Measurements from ENCODE around the gene RCOR1.

RCOR1 gene

DNA sequence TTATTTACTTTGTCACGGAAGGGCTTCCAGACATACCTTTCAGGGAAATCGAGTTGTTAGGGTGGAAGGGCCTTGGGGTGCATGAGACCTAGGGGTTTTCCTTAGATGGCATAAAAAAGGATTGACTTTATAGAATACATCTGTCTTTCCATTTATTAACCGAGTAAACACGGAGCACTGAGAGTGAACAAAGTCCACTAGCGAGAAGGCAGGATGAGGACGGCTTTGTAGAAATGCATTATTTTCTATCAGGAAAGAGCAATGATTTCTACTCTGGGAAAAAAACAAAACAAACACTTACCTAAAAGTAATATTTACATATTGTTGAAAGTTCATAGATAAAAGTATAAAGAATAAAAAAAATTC is 91.8 kb downstream of the RCOR1 start:
- DNase-seq: no peak

DNA sequence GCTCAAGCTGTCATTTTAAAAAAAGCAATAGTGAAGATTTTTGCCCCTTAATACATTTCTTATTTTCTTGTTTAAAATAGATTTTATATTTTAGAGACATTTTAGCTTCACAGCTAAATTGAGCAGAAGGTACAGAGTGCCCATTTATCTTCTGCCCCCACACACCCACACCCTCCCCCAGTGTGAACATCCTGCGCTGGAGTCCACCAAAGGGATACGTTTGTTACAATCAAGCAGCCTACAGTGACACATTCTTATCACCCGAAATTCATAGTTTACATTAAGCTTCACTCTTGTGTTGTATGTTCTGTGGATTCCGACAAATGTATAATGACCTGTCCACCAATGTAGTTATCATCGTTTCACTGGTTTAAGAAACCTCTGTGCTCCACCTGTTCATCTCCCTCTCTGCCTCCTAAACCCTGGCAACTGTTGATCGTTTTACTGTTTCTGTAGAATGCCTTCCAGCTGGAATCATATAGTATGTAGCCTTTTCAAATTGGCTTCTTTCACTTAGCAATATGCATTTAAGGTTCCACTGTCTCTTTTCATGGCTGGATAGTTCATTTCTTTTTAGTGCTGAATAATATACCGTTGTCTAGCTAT is 93.8 kb downstream of the RCOR1 start:
- no peak for DNase-seq

DNA sequence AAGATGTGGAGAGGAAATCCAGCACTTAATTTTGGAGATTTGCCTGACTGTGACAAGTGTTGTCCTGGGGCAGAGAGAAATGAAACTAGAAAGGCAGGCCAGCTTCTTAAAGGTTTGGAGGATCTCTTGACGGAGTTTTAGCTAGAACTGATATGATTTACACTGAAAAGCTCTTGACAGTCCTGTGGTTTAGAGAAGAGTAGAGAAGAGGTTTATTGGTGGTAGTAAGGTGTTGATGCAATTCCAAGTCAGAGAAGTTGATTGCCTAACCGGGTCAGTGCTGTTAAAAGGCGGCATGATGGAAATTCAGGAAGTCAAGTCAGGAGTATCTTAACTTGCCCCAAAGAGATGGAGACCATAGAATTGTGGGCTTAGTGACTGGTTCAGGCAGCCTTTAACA is 95.8 kb downstream of the RCOR1 start:
- no peak for DNase-seq

DNA sequence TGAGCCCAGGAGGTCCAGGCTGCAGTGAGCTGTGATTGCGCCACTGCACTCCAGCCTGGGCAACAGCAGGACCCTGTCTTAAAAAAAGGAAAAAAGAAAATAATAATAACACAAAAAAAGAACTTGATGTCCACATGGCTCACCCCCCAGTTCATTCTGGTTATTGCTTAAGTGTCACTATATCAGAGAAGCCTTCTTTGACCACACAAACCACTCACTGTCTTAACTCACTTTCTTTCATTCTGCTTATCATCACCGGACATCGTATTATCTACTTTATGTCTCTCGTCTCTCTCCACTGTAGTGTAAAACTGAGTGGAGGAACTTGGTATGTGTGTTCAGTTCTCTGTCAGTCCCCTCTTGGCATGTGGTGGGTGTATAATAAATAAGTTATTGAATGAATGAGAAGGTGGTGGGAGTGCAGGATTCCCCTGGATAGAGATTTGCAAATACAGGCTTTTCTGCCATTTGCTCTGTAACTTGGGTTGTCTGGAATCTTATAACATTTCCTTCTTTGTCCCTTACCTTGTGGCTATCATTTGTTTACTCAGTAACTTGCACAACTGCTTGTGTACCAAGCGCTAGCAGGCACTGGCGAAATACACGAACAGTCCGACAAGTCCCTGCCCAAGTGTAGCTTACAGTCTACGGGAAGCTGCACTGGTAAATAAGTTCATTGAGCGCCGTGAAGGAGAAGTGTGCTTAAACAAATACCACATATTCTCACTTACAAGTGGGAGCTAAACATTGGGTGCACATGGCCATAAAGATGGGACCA is 98.2 kb downstream of the RCOR1 start:
- no peak for DNase-seq

DNA sequence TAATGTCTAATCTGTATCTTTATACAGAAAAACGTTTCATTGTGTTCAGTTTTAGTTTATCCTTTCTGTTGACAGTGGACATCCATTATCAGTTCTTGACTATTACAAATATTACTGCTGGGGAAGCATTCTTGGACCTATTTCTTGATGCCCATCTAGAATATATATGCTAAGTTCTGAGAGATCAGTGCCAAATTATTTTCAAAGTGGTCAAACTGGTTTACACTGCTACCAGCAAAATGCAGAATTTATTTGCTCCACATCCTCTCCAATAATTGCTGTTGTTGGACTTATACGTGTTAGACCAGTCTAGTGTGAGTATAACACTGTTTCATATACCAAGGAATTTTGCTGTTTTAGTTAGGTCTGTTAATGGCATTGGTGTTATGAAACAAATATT is 99.3 kb downstream of the RCOR1 start:
- no peak for DNase-seq

DNA sequence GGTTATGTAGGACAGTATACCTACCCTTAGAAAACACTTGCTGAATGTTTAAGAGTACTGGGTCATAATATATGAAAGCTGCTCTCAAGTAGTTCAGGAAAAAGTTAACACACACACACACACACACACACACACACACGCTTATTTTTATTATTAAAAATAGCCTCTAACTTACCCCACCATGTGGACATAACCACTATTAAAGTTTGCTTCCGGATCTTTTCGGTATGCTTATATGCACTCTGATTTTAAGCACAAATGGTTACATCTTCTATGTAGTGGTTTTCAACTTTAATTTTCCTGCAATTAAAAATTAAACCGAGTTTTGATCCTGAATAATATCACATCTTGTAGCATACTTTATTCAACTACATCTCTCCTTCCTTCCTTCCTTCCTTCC is 99.9 kb downstream of the RCOR1 start:
- no peak for DNase-seq

DNA sequence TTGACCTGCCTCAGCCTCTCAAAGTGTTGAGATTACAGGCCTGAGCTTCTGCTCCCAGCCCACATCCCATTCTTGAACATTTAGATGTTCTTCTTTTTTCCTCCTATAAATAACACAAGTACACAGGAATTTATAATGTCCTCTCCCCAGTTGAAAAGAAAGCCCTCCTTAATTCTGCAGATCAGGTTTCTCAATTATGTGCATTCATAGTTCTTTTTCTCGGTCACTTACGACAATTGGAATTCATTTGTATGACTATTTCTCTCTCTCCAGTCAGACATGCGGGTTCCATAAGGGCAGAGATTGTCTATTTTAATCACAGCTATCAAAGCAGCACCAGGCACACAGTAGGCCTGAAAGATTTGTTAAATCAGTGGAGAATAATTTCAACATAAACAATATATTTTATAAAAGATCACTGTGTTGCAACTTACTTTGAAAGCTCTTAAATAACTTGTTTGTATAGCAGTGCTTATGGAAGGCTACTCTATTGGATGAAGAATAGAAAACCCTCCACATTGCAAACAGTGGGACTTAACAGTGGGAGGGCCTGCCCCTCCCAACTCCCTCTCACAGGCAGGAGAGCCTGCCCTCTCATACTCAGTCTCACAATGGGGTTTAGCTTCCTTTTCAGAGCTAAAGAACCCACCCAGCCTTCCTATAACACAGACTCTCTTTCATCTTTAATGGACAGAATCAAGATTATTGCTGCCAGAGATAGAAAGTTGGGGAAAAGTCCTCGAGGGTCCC is 100.7 kb downstream of the RCOR1 start:
- DNase-seq: no peak

DNA sequence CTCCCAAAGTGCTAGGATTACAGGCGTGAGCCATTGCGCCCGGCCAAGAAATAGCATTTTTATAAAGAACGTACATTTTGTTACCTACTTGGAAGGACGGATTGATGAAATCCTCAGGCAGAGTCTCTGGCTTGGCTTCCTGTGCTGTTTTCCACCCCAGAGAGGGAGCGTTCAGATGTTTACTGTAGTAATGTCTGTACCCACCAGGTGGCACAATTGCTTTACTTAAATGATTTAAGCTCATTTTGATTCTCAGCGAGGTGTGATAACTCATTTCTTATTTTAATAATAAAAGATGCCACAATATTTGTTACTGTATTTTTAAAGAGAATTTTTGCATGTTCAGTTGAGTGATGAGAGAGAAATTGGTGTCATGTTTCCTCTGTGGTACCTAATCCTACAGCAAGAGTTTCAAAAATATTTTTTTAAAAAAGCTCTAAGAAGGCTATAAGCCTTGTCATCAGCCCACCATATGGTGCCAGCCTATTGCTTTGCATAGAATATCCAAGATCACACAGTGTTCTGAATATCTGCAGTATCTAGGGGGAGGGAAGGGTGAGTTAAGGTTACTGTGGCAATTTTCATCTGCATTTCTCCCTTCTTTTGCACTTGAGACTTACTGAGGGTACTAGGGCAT is 102.2 kb downstream of the RCOR1 start:
- DNase-seq: peak; percentile 60

DNA sequence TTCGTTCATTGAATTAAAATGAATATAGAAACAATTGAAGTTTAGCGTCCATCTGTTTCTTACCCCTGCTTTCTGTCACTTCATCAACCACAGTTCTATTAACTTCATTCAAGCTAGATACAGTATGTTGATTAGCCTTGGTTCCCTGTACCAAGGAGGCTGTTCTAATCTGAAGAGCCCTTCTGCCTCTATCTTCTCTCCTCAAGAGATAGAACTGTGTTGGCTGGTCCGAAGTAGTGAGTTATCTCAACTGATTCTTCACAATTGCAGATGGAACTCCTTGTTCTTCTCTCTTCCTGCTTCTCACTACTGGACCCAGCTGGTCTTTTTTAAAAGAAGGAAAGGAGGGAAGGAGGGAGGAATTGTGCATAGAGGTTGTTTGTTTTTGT is 102.7 kb downstream of the RCOR1 start:
- no peak for DNase-seq

DNA sequence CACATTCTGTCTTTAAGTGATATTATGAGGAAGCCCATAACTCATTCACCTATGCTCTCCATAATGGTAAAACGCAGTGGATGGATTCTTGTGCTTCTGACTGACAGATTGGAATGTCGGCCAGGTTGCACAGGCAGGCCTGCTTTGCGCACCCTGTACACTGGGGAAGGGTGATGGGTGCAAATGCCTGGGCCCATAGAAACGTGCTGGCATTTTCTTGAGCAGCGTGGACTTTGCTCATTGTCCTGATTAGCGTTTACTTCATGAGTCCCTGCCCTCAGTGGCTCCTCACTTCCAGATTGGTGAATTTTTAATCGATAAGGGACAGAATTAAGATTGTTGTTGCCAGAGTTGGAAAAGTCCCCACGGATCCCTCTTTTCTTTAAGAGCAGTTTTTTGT is 103.9 kb downstream of the RCOR1 start:
- no peak for DNase-seq

DNA sequence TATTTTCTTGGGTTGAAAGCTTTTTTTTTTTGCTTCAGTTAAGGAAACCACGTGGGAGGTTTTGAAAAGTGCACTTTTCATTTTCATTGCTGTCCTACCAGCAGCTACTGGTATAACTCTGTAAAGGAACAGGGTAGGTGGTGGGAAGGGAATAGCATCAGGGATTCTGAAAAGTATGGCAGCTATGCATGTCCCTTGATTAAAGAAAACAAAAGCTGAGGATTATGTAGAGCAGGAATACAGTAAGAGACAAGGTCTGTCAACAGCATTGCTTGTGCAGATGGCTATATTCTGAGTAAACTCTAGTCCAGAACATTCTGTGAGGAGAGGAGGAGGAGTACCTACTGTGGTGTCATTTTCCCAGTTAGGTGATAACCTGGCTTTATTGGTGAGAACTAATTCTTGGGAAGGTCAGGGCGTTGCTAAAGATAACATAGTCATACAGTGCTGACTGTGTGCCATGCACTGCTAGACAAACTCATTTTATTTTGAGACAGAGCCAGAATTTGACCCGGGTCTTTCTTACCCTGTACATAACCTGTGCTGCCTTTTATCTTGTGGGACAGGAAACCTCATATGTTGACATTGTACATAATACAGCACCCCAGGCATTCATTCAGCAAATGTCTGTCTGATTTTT is 104.5 kb downstream of the RCOR1 start:
- DNase-seq: no peak

DNA sequence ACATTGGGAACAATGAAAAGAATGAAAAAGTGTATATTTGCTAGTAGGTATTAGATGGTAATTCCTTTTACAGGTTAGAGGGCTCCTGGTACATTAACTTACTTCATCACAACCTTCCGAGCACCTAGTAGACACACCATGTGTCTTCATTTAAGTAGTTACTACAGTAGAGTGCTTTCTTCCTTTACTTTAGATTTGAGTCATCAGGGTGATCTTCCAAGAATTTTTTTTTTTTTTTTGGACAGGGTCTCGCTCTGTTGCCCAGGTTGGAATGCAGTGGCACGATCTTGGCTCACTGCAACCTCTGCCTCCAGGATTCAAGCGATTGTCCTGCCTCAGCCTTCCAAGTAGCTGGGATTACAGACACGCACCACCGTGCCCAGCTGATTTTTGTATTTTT is 105.1 kb downstream of the RCOR1 start:
- DNase-seq: no peak

DNA sequence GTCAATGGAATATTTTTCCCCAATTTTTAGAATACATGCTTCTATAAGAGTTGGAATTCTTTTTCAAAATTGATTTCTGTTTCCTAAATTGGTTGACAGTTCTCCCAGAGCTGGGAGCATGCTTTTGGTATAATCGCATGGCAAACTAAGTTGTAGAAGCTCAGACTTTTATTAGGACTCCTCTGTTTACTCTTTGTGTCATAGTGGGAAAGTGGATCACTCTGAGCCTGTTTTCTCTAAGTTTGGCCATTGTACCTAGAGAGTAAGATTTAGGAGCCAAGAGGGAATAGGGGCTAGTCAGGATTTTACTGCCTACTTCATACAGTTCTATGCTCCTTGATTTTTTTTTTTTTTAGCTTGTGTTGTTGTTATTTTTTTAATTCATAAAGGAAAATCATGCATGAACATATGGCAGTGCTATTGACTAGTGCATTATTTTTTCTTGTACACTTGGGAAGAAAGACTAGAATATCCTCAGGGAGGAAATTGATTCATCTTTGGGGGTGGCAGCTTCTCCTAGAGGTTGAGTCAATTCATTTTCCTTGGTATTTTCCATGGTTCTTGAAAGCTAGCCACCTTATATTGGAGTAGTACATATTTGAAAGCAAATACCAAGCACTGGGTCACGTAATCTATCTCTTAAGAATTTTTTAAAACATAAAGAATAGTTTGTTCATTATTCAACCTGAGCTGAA is 107.1 kb downstream of the RCOR1 start:
- DNase-seq: no peak

DNA sequence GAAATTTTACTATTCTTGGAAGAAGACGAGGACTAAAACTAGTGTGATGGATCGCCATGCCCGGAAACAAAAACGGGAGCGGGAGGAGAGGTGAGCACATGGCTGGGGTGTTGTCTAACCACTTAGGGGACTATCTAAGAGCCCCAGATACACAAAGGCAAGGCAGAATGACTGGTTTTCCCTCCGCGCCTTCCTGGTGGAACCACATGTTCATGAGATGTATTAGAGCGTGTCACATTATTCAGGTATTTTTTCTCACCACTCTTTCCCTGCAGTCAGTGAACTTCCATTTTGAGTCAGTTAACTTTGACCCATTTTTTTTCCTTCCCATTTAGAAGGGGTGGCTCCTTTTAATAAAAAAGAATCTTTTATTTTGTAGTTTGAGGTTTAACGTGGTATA is 116.0 kb downstream of the RCOR1 start:
- DNase-seq: no peak

DNA sequence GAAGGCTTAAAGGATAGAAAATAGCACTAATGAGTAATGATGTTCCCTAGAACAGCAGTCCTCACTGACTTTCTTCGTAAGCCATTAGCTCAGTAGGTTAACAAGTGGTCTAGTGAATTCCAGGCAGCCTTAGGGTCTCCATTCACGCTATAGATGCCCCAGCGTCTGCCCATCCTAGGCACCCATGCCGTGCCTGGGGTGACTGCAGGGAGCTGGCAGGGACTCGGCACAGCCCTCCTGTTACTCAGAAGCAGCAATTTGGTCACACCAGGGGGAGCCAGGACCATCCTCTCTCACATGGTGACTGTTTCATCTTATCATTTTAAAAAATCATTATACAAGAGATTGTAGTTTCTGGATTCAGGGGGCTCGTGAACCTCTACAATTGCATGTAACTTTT is 118.8 kb downstream of the RCOR1 start:
- DNase-seq: no peak

DNA sequence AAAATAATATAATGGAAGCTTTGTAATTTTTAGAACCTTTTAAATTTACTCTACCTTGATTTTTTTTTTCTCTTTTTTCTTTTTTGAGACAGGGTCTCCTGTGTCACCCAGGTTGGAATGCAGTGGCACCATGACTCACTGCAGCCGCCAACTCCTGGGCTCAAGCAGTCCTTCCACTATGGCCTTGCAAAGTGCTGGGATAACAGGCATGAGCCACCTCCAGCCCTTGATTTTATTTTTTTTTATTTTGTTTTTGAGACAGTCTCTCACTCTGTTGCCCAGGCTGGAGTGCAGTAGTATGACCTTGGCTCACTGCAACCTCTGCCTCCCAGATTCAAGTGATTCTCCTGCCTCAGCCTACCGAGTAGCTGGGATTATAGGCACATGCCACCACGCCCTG is 119.5 kb downstream of the RCOR1 start:
- no peak for DNase-seq

DNA sequence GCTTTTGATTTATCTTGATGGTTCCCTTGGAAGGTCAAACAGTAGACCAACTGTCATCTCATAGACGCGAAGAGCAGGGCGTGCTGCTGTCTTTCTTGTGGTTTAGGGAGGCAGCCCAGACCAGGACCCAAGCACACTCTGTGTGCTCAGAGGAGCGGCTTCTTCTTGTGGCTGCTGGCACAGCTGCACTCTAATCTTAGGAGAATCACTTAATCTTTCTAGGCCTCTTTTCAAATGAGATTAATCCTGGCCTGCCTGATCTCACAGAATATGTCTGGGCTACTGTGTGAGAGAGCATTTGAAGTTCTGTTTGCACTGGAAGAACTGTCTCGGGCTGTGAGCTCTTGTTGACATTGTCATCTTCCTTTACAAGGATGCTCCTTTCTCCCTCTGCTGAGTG is 124.8 kb downstream of the RCOR1 start:
- no peak for DNase-seq

DNA sequence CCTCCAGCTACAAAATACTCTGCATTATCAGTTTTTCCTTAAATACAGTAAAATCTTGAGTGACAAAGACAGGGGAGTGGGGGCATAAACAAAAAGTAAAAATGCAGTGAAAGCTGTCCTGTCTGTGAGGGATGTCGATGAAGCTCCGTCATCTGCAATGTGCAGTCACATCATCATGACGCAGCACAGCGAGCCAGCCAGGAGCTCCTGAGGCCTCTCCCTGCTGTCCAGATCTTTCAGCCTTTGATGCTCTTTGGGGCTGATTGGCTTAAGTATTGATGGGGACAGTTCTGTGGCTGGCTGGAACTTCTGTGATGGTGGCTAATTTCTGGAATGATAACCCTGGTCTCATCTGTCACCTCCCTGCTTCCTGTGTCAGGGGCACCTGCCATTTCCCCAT is 130.2 kb downstream of the RCOR1 start:
- no peak for DNase-seq

DNA sequence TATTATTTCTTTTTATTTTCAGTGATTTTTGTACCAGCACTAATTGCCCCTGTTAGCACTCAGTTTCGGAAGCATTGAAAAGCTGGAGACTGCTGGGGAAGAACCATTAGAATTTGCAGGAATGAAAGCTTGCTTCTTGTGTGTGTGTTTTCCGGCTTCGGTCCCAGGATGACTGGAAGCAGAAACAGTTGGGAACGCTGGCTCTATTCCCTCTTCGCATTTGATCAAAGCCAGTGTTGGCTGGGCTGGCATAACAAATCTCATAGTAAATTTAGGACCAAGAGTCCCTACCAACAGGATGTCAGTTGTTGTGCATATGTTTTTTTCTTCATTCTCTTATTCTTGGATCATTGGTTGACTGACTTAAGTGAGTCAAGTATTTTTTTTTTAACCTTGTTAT is 131.2 kb downstream of the RCOR1 start:
- DNase-seq: no peak

DNA sequence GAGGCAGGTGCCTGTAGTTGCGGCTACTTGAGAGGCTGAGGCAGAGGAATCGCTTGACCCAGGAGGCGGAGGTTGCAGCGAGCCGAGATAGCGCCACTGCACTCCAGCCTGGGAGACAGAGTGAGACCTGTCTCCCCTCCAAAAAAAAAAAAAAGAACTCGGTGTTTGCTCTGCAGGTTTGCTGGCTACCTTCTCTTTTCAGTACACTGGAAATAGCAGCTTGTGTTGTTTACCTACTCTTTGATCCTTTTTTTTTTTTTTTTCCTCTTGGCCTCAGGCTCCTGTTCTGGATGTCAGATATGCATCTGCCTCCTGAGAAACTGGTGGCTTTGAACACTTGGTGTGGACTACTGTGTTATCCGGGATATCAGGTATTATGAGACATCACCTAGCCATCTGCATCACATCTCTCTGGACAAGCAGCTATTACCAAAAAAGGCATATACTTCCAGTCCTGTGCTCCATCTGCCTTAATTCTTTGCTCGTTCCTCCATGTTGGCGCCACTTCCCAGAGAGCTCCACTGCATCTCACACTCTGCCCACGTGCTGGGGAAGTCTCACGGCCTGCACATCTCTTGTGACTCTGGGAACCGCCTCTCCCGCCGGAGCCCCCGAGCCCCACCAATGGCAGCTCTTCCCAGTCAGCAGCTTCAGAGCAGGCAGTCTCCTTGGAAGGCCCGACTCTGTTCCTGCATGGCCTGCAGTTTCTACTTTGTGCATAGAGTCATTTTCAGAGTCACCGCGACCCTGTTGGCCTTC is 133.9 kb downstream of the RCOR1 start:
- no peak for DNase-seq

DNA sequence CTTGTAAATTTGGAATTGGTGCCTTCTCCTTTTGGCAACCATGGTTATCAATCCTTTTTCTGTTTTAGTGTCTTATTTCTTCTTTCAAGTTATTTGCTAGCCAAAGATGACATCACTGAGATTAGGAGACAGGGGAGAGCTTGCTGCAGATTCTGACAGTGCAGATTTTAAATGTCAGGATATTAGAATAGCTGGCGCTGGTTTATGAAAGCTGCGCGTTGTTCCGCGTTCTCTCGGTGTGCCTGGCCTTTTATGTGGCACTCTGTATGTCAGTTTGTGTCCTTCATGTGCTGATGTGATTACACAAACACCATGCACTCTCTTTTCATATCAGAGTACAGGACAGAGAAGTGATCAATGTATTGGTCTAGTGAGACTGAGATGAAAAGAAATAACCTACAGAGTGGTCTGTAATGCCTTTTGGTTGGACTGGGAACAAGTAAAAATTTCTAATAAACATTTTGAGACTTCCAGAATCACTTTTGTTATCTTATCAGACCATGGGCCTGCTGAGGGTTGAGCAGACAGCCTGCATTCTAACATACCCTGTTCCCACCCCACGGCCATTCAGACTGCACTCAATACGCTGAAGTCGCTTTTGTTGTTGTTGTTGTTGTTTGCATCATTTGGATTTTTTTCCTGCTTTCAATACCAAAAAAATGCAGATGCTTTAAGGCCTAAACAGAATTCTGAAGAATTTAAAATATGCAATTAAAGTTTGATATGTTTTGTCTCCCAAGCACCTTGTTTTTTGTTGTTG is 135.1 kb downstream of the RCOR1 start:
- DNase-seq: no peak

Data from right hindlimb (tissue), 1 donor.